HEK293 (cell line): ENCODE results near the gene INSYN2A.

Source experiments
- CTCF ChIA-PET: fragments of 350-600 bp; formaldehyde crosslinking; extraction: SDS; loops from one replicate; lab custom pipeline; 2021; ENCODE audit warnings: antibody characterized with exemption; lab: Yijun Ruan, JAX
- POLR2A ChIA-PET: fragments of 300-600 bp; formaldehyde crosslinking; extraction: SDS; loops from one replicate; lab custom pipeline; 2020; ENCODE audit warnings: antibody characterized with exemption, inconsistent platforms; lab: Yijun Ruan, JAX
- H3K27ac ChIP-seq: fragments of 200-500 bp; sonication (Bioruptor generic); 2 replicates; pipeline ENCODE4 v1.5.1; 2014; ENCODE audit warnings: low read depth, low read length, control low read depth, inconsistent platforms; ENCODE audit errors: extremely low read depth
- H3K36me3 ChIP-seq, 2 experiments: fragments of 200-500 bp in 1 of 2; sonication (Bioruptor generic) in 1 of 2; 1 replicate in 1 of 2; 2 replicates in 1 of 2; pipeline ENCODE4 v1.5.1; 2014 to 2017; ENCODE audit warnings: inconsistent platforms in 2 of 2, low read length in 2 of 2; ENCODE audit not compliant: control insufficient read depth in 2 of 2, insufficient read depth in 1 of 2
- H3K4me1 ChIP-seq: fragments of 200-500 bp; sonication (Bioruptor generic); 2 replicates; pipeline ENCODE4 v1.5.1; 2014; ENCODE audit warnings: mild to moderate bottlenecking, low read length, inconsistent platforms; ENCODE audit not compliant: control insufficient read depth, insufficient read depth
- H3K4me3 ChIP-seq: 2 replicates; pipeline ENCODE4 v1.5.1; 2011; ENCODE audit warnings: low read depth, mild to moderate bottlenecking, control low read depth, low read length, moderate library complexity
- H3K9me3 ChIP-seq: fragments of 200-500 bp; sonication (Bioruptor generic); 2 replicates; pipeline ENCODE4 v1.5.1; 2014; ENCODE audit warnings: low read depth, low read length, inconsistent platforms; ENCODE audit not compliant: control insufficient read depth, insufficient read depth
- CTCF ChIP-seq: fragments of 450-650 bp; formaldehyde crosslinking; IDR thresholded peaks from 2 replicates; pipeline ENCODE4 v1.5.1; 2016; ENCODE audit warnings: missing biosample characterization, missing genetic modification characterization
- EGR2 ChIP-seq: fragments of 450-650 bp; formaldehyde crosslinking; IDR thresholded peaks from 2 replicates; pipeline ENCODE4 v1.5.1; 2016; ENCODE audit warnings: low read depth, missing biosample characterization, missing genetic modification characterization
- GLI2 ChIP-seq: fragments of 450-650 bp; formaldehyde crosslinking; IDR thresholded peaks from 2 replicates; pipeline ENCODE4; 2017; ENCODE audit warnings: missing biosample characterization, missing genetic modification characterization, low read depth, borderline replicate concordance
- KLF16 ChIP-seq: fragments of 450-650 bp; formaldehyde crosslinking; IDR thresholded peaks from 2 replicates; pipeline ENCODE4 v1.5.1; 2017; ENCODE audit warnings: missing biosample characterization, missing genetic modification characterization
- KLF7 ChIP-seq: fragments of 450-650 bp; formaldehyde crosslinking; IDR thresholded peaks from 2 replicates; pipeline ENCODE4 v1.5.1; 2016; ENCODE audit warnings: missing biosample characterization, missing genetic modification characterization, borderline replicate concordance
- PRDM2 ChIP-seq: fragments of 450-650 bp; formaldehyde crosslinking; IDR thresholded peaks from 2 replicates; pipeline ENCODE4 v1.5.1; 2016; ENCODE audit warnings: missing biosample characterization, missing genetic modification characterization, borderline replicate concordance
- ZBTB8A ChIP-seq: fragments of 450-650 bp; formaldehyde crosslinking; IDR thresholded peaks from 2 replicates; pipeline ENCODE4 v1.5.1; 2016; ENCODE audit warnings: missing biosample characterization, missing genetic modification characterization
- ZFP3 ChIP-seq: fragments of 450-650 bp; formaldehyde crosslinking; IDR thresholded peaks from 2 replicates; pipeline ENCODE4 v1.5.1; 2016; ENCODE audit warnings: low read depth, missing biosample characterization, missing genetic modification characterization
- ZFP69B ChIP-seq: fragments of 450-650 bp; formaldehyde crosslinking; IDR thresholded peaks from 2 replicates; pipeline ENCODE4 v1.5.1; 2016; ENCODE audit warnings: missing biosample characterization, missing genetic modification characterization
- ZNF157 ChIP-seq: fragments of 450-650 bp; formaldehyde crosslinking; IDR thresholded peaks from 2 replicates; pipeline ENCODE4 v1.5.1; 2016; ENCODE audit warnings: missing biosample characterization, missing genetic modification characterization
- ZNF16 ChIP-seq: fragments of 450-650 bp; formaldehyde crosslinking; IDR thresholded peaks from 2 replicates; pipeline ENCODE4 v1.5.1; 2016; ENCODE audit warnings: low read depth, missing biosample characterization, missing genetic modification characterization
- ZNF174 ChIP-seq: fragments of 450-650 bp; formaldehyde crosslinking; IDR thresholded peaks from 2 replicates; pipeline ENCODE4 v1.5.0; 2017; ENCODE audit warnings: missing biosample characterization, mild to moderate bottlenecking, missing genetic modification characterization
- ZNF175 ChIP-seq: fragments of 450-650 bp; formaldehyde crosslinking; IDR thresholded peaks from 2 replicates; pipeline ENCODE4 v1.5.1; 2016; ENCODE audit warnings: missing biosample characterization, missing genetic modification characterization
- ZNF19 ChIP-seq: fragments of 450-650 bp; formaldehyde crosslinking; IDR thresholded peaks from 2 replicates; pipeline ENCODE4; 2016; ENCODE audit warnings: missing biosample characterization, missing genetic modification characterization, low read depth
- ZNF202 ChIP-seq: fragments of 450-650 bp; formaldehyde crosslinking; IDR thresholded peaks from 2 replicates; pipeline ENCODE4 v1.5.1; 2016; ENCODE audit warnings: missing biosample characterization, missing genetic modification characterization, borderline replicate concordance
- ZNF280C ChIP-seq: fragments of 450-650 bp; formaldehyde crosslinking; IDR thresholded peaks from 2 replicates; pipeline ENCODE4 v1.5.1; 2016; ENCODE audit warnings: missing biosample characterization, missing genetic modification characterization
- ZNF394 ChIP-seq: fragments of 450-650 bp; formaldehyde crosslinking; IDR thresholded peaks from 2 replicates; pipeline ENCODE4 v1.5.1; 2016; ENCODE audit warnings: missing biosample characterization, missing genetic modification characterization, mild to moderate bottlenecking, moderate library complexity, borderline replicate concordance
- ZNF548 ChIP-seq: fragments of 450-650 bp; formaldehyde crosslinking; IDR thresholded peaks from 2 replicates; pipeline ENCODE4 v1.5.1; 2016; ENCODE audit warnings: missing biosample characterization, missing genetic modification characterization
- ZNF792 ChIP-seq: fragments of 450-650 bp; formaldehyde crosslinking; IDR thresholded peaks from 2 replicates; pipeline ENCODE4 v1.5.1; 2016; ENCODE audit warnings: missing biosample characterization, missing genetic modification characterization

The INSYN2A gene

GRCh38 chr10:127228195-127228787 is 31.9 kb upstream of the INSYN2A start:
- ChIA-PET CTCF (no interaction called here), POLR2A (no interaction called here)
- Histone ChIP-seq H3K4me3 (no peak overlapping the region), H3K36me3 (no peaks in the 10 kb centered on the region), H3K27ac (no peak overlapping the region), H3K4me1 (no peaks in the 10 kb centered on the region), H3K9me3 (no peaks in the 10 kb centered on the region)
- TF ChIP-seq ZFP69B (tag by site-specific recombination) (no peak), CTCF (tag by site-specific recombination) (no peak), KLF7 (tag by site-specific recombination) (no peak), ZNF394 (no peak), ZNF157 (tag by site-specific recombination) (no peak), PRDM2 (no peak), ZNF19 (tag by site-specific recombination) (no peak), ZNF16 (no peak), EGR2 (no peak), ZBTB8A (tag by site-specific recombination) (no peak), ZNF792 (tag by site-specific recombination) (no peak), ZNF280C (tag by site-specific recombination) (no peak), GLI2 (tag by site-specific recombination) (no peak), ZNF175 (tag by site-specific recombination) (no peak), ZNF202 (tag by site-specific recombination) (no peak), ZNF548 (no peak), ZNF174 (no peak), ZFP3 (tag by site-specific recombination) (no peak), KLF16 (no peak)
